ENCODE measurements around the gene TMEM95.

DNA sequence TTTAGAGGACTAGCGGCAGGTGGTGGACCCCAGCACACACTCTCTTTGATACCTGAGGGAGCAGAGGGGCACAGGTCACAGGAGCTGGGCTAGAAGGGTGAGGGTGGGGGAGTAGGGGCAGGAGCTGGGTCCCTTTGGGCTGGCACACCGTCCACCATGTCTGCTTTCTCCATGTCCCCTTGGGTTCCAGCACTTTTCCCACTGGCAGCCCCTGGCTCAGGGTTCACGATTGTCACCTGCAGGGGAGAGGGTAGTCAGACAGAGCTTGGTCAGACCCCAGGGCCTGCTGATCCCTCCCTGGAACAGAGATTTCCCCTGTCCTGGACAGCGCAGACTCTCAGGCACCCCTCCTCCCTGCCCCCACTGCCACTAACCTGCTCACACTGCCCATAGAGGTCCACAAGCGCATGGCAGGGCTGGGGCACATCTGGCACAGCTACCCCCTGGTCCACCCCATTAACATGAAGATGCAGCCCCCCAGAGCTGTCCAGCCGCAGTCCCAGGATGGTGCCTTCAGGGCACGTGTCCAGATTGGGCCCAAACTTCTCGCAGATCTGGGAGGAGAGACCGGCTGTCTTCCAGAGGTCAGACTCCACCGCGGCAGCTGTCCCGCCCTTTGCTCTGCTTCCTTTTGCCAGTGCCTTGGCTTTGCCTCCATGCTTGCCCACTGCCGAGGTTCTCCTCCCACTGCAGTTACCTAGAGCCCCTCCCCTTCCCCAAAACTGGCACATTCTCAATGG is 36.7 kb upstream of the TMEM95 start:
- no peak for TF ChIP-seq POLR2A (IDR thresholded peaks at IDR 0.05)
- TF ChIP-seq, protein P1, sequence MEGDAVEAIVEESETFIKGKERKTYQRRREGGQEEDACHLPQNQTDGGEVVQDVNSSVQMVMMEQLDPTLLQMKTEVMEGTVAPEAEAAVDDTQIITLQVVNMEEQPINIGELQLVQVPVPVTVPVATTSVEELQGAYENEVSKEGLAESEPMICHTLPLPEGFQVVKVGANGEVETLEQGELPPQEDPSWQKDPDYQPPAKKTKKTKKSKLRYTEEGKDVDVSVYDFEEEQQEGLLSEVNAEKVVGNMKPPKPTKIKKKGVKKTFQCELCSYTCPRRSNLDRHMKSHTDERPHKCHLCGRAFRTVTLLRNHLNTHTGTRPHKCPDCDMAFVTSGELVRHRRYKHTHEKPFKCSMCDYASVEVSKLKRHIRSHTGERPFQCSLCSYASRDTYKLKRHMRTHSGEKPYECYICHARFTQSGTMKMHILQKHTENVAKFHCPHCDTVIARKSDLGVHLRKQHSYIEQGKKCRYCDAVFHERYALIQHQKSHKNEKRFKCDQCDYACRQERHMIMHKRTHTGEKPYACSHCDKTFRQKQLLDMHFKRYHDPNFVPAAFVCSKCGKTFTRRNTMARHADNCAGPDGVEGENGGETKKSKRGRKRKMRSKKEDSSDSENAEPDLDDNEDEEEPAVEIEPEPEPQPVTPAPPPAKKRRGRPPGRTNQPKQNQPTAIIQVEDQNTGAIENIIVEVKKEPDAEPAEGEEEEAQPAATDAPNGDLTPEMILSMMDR (IDR thresholded peaks at IDR 0.05): no peak

Data from heart left ventricle (tissue), 13 donors.